Endothelial cell of umbilical vein (primary cell): ENCODE measurements around the gene SDF4. TPM values are rescaled to one million over a fixed set of nuclear protein-coding genes. Genes with fewer than 3 reads are reported as not detected.

Experiments
- BruUV-seq: library from RNA; stranded (reverse); fragments of 400-500 nt; replicated peaks from 2 replicates; lab custom pipeline; 2021; lab: Mats Ljungman, UMichigan
- CTCF ChIA-PET: fragments of 300-600, 350-600 bp; sonication (Branson Sonifier 250); formaldehyde crosslinking; loops from one replicate; lab custom pipeline; 2021; ENCODE audit warnings: antibody characterized with exemption, inconsistent platforms; lab: Charles Lee
- POLR2A ChIA-PET: fragments of 300-600, 350-600 bp; sonication (Branson Sonifier 250); formaldehyde crosslinking; loops from one replicate; lab custom pipeline; 2021; ENCODE audit warnings: antibody characterized with exemption, inconsistent platforms; lab: Charles Lee
- DNase-seq: peaks from one replicate; pipeline ENCODE4 v3.0.0-alpha.2; 2011; ENCODE audit warnings: low read depth, low spot score
- FAIRE-seq: peaks from 2 replicates; lab custom pipeline; 2011; peaks lifted over from hg19 to GRCh38; lab: Jason Lieb, UNC
- H2AFZ ChIP-seq: 2 replicates; pipeline ENCODE4 v1.6.0; 2012; ENCODE audit warnings: low read depth, low read length, control low read depth, inconsistent platforms
- H3K27ac ChIP-seq: 2 replicates; pipeline ENCODE4 v1.5.1; 2011; ENCODE audit warnings: low read depth, mild to moderate bottlenecking, control low read depth, low read length, moderate library complexity; ENCODE audit not compliant: insufficient read depth
- H3K27me3 ChIP-seq, 2 experiments: 2 replicates each; pipeline versions ENCODE4 v1.6.0 to v1.6.1; 2011; ENCODE audit warnings: low read length in 2 of 2, mixed read lengths in 1 of 2; ENCODE audit not compliant: control insufficient read depth in 2 of 2, insufficient read depth in 2 of 2
- H3K36me3 ChIP-seq, 2 experiments: 2 replicates in 1 of 2; 3 replicates in 1 of 2; pipeline ENCODE4 v1.5.1; 2011; ENCODE audit warnings: low read length in 2 of 2, mild to moderate bottlenecking in 1 of 2, moderate library complexity in 1 of 2; ENCODE audit not compliant: control insufficient read depth in 2 of 2, insufficient read depth in 2 of 2; ENCODE audit errors: extremely low read depth in 1 of 2
- H3K4me1 ChIP-seq: 3 replicates; pipeline ENCODE4 v1.5.1; 2011; ENCODE audit warnings: mild to moderate bottlenecking, low read length; ENCODE audit not compliant: control insufficient read depth, insufficient read depth; ENCODE audit errors: extremely low read depth
- H3K4me2 ChIP-seq: 2 replicates; pipeline ENCODE4 v1.6.1; 2011; ENCODE audit warnings: low read length, control low read depth, mixed read lengths; ENCODE audit not compliant: insufficient read depth
- H3K4me3 ChIP-seq, 3 experiments: fragments of 200-600 bp in 1 of 3; sonication (generic), shearing (Covaris generic) in 1 of 3; replicated peaks in 1 of 3; 2 replicates each; pipeline ENCODE4 v1.5.1; 2011 to 2016; ENCODE audit warnings: control low read depth in 3 of 3, low read length in 3 of 3, mild to moderate bottlenecking in 2 of 3, inconsistent platforms in 1 of 3, low read depth in 1 of 3, moderate library complexity in 1 of 3; ENCODE audit not compliant: insufficient read depth in 1 of 3
- H3K79me2 ChIP-seq: 2 replicates; pipeline ENCODE4 v1.6.0; 2012; ENCODE audit warnings: low read length, inconsistent platforms; ENCODE audit not compliant: control insufficient read depth, insufficient read depth
- H3K9ac ChIP-seq: replicated peaks from 2 replicates; pipeline ENCODE3; 2011; ENCODE audit warnings: low read length, control low read depth; ENCODE audit not compliant: insufficient read depth; ENCODE audit errors: extremely low read depth
- H3K9me1 ChIP-seq: replicated peaks from 3 replicates; pipeline ENCODE4 v1.6.0; 2011; ENCODE audit warnings: mild to moderate bottlenecking, low read length; ENCODE audit not compliant: control insufficient read depth, insufficient read depth; ENCODE audit errors: extremely low read depth
- H3K9me3 ChIP-seq: replicated peaks from 2 replicates; pipeline ENCODE4 v1.5.1; 2012; ENCODE audit warnings: low read length, inconsistent platforms; ENCODE audit not compliant: control insufficient read depth, insufficient read depth
- H4K20me1 ChIP-seq: replicated peaks from 2 replicates; pipeline ENCODE3; 2011; ENCODE audit warnings: mild to moderate bottlenecking, low read length; ENCODE audit not compliant: control insufficient read depth, insufficient read depth; ENCODE audit errors: extremely low read depth
- CTCF ChIP-seq, 2 donors: IDR thresholded peaks; 1 replicate in 1 of 2; 2 replicates in 1 of 2; pipeline ENCODE4 v1.5.1; 2011; ENCODE audit warnings: low read length in 2 of 2, mild to moderate bottlenecking in 2 of 2, moderate library complexity in 2 of 2, control low read depth in 1 of 2, inconsistent platforms in 1 of 2, low read depth in 1 of 2; ENCODE audit not compliant: insufficient read depth in 1 of 2; ENCODE audit errors: extremely low read depth in 1 of 2
- EZH2 ChIP-seq: IDR thresholded peaks from 2 replicates; pipeline ENCODE4 v1.6.1; 2012; ENCODE audit warnings: borderline replicate concordance, low read depth, mild to moderate bottlenecking, moderate library complexity, low read length, inconsistent platforms; ENCODE audit not compliant: severe bottlenecking
- FOS ChIP-seq: IDR thresholded peaks from 2 replicates; pipeline ENCODE4 v1.6.1; 2011; ENCODE audit warnings: mild to moderate bottlenecking, low read length, moderate library complexity, borderline replicate concordance; ENCODE audit not compliant: insufficient read depth
- GATA2 ChIP-seq: IDR thresholded peaks from 2 replicates; pipeline ENCODE4 v1.7.0; 2011; ENCODE audit warnings: low read depth, mild to moderate bottlenecking, moderate library complexity, mixed read lengths, low read length; ENCODE audit not compliant: insufficient read length, insufficient read depth
- JUN ChIP-seq: IDR thresholded peaks from 2 replicates; pipeline ENCODE4 v1.6.1; 2011; ENCODE audit warnings: borderline replicate concordance, low read depth; ENCODE audit not compliant: insufficient read length, insufficient read depth
- MAX ChIP-seq: IDR thresholded peaks from 2 replicates; pipeline ENCODE4 v1.6.1; 2011; ENCODE audit not compliant: insufficient read depth, insufficient read length
- MYC ChIP-seq: IDR thresholded peaks from one replicate; pipeline ENCODE4 v1.6.1; 2011; ENCODE audit warnings: mild to moderate bottlenecking, low read depth, low read length
- POLR2A ChIP-seq: IDR thresholded peaks from 2 replicates; pipeline ENCODE4 v1.6.1; 2012; ENCODE audit warnings: low read depth, mild to moderate bottlenecking, control low read depth, low read length
- POLR2AphosphoS5 ChIP-seq: IDR thresholded peaks from 2 replicates; pipeline ENCODE4 v1.6.1; 2012; ENCODE audit warnings: low read depth, mild to moderate bottlenecking, control low read depth, low read length, moderate library complexity; ENCODE audit not compliant: insufficient read depth
- dilution Hi-C: fragments of 300-500 bp; cut with MboI; formaldehyde crosslinking; loops from one replicate; pipeline ENCODE4 v1.15.0; 2019; ENCODE audit warnings: low sequenced_read_pairs; ENCODE audit not compliant: extremely low pct_ligation_motif_present
- intact Hi-C: fragments of 100-400 bp; cut with micrococcal nuclease; formaldehyde crosslinking; loops from one replicate; pipeline ENCODE4 v1.10.0; 2022
- polyA plus RNA-seq, 4 experiments: library from polyadenylated mRNA; depleted of rRNA in 3 of 4; stranded (reverse) in 3 of 4; unstranded in 1 of 4; fragments of >200 nt; gene quantifications; 2 replicates each; pipeline versions ENCODE4 v1.2.1 to v1.2.3, GENCODE V29; 2011 to 2012; ENCODE audit warnings: missing spikeins in 1 of 4
- total RNA-seq: library from RNA; stranded (reverse); gene quantifications from 2 replicates; pipeline ENCODE4 v1.2.3, GENCODE V29; 2021

SDF4 gene
- total and polyA plus RNA-seq, 2 donors (not counting 3 experiments of a cell fraction or from before 2014, with no cell fraction given): 175 to 185 TPM

GRCh38 chr1:1242461-1243265, 10.9 kb upstream of the SDF4 start:
- BruUV-seq: no TSS peak
- intact Hi-C loops: no loop called here
- CTCF ChIA-PET: interaction anchor here (1.2 kb wide), 1 partner anchor 49 kb away, joined by 3 read pairs; no protein-coding TSS in a partner anchor

More at GRCh38 chr1:1242461-1243265, 10.9 kb upstream of the SDF4 start:
- Histone ChIP-seq H3K9me1 (no peaks in the 10 kb centered on the region), H3K4me3 (no peak overlapping the region), H3K4me2 (no peak overlapping the region), H4K20me1 (no peaks in the 10 kb centered on the region), H3K9ac (no peak overlapping the region), H3K27me3 (peaks cover 6 to 14% of the 10 kb centered on the region in 2 experiments), H3K79me2 (no peaks in the 10 kb centered on the region), H3K36me3 (no peaks in the 10 kb centered on the region), H3K27ac (no peak overlapping the region), H3K4me1 (no peaks in the 10 kb centered on the region), H2AFZ (no peak overlapping the region), H3K9me3 (no peaks in the 10 kb centered on the region)
- POLR2A ChIA-PET: no interaction called here
- dilution Hi-C loops: no loop called here
- DNase-seq (no peak), FAIRE-seq (no peak)
- TF ChIP-seq POLR2AphosphoS5 (no peak), CTCF (IDR thresholded peaks at IDR 0.05; ENCODE audit: extremely low read depth in 1 of 2, insufficient read depth in 1 of 2, low read depth in 1 of 2, low read length in 2 of 2) (no peak), EZH2 (no peak), FOS (no peak), MYC (no peak), JUN (no peak), MAX (no peak), GATA2 (no peak), POLR2A (no peak)
